Caco-2 (cell line): Measurements from ENCODE around the gene TBXAS1. TPM values are rescaled to one million over a fixed set of nuclear protein-coding genes. Genes with fewer than 3 reads are reported as not detected.

Source experiments
- BruUV-seq: library from RNA; stranded (reverse); fragments of 400-500 nt; replicated peaks from 2 replicates; lab custom pipeline; 2021; lab: Mats Ljungman, UMichigan
- CTCF ChIA-PET: fragments of 300-600 bp; sonication (Branson Sonifier 250); formaldehyde crosslinking; loops from one replicate; lab custom pipeline; 2022; ENCODE audit warnings: antibody characterized with exemption; lab: Charles Lee
- POLR2A ChIA-PET: fragments of 300-600 bp; sonication (Branson Sonifier 250); formaldehyde crosslinking; loops from one replicate; lab custom pipeline; 2022; ENCODE audit warnings: antibody characterized with exemption; lab: Charles Lee
- DNase-seq, 2 experiments: peaks; one replicate each; pipeline versions ENCODE4 v3.0.0 to v3.0.0-alpha.2; 2020 to 2022
- H3K27me3 ChIP-seq: replicated peaks from 2 replicates; pipeline ENCODE4 v1.6.0; 2011; ENCODE audit warnings: low read length; ENCODE audit not compliant: control insufficient read depth, insufficient read depth
- H3K36me3 ChIP-seq: 2 replicates; pipeline ENCODE4 v1.5.1; 2011; ENCODE audit warnings: low read length; ENCODE audit not compliant: control insufficient read depth, insufficient read depth
- H3K4me1 ChIP-seq: fragments of 250-450 bp; sonication (Bioruptor Pico); 2 replicates; pipeline ENCODE4 v1.5.1; 2020; ENCODE audit warnings: mild to moderate bottlenecking
- H3K4me3 ChIP-seq: 2 replicates; pipeline ENCODE4 v1.5.1; 2011; ENCODE audit warnings: low read depth, mild to moderate bottlenecking, control low read depth, low read length
- H3K9me3 ChIP-seq: fragments of 250-450 bp; sonication (Bioruptor Pico); 2 replicates; pipeline ENCODE4 v1.5.1; 2020; ENCODE audit warnings: mild to moderate bottlenecking, moderate library complexity
- H3K27ac Mint-ChIP-seq: one replicate; pipeline ENCODE4 v1.8.0; 2022; ENCODE audit warnings: mixed read lengths; ENCODE audit not compliant: unreplicated experiment
- H3K27me3 Mint-ChIP-seq: one replicate; pipeline ENCODE4 v1.8.0; 2022; ENCODE audit warnings: mixed read lengths; ENCODE audit not compliant: insufficient read depth, unreplicated experiment
- H3K36me3 Mint-ChIP-seq: one replicate; pipeline ENCODE4 v1.8.0; 2022; ENCODE audit warnings: mild to moderate bottlenecking, mixed read lengths; ENCODE audit not compliant: insufficient read depth, unreplicated experiment
- H3K4me1 Mint-ChIP-seq: one replicate; pipeline ENCODE4 v1.8.0; 2022; ENCODE audit warnings: low read depth, mixed read lengths; ENCODE audit not compliant: unreplicated experiment
- H3K4me3 Mint-ChIP-seq: one replicate; pipeline ENCODE4 v1.8.0; 2022; ENCODE audit warnings: mild to moderate bottlenecking, moderate library complexity, mixed read lengths; ENCODE audit not compliant: unreplicated experiment
- H3K9me3 Mint-ChIP-seq: one replicate; pipeline ENCODE4 v1.8.0; 2022; ENCODE audit warnings: mixed read lengths; ENCODE audit not compliant: unreplicated experiment
- CTCF ChIP-seq, 2 experiments: fragments of 200-600 bp in 1 of 2; IDR thresholded peaks; 1 replicate in 1 of 2; 2 replicates in 1 of 2; pipeline versions ENCODE4 v1.5.1 to v1.8.0; 2011 to 2022; ENCODE audit warnings: antibody characterized with exemption in 1 of 2, control low read depth in 1 of 2, inconsistent platforms in 1 of 2, low read depth in 1 of 2, low read length in 1 of 2, mild to moderate bottlenecking in 1 of 2, moderate library complexity in 1 of 2; ENCODE audit not compliant: insufficient read depth in 1 of 2, severe bottlenecking in 1 of 2, unreplicated experiment in 1 of 2
- intact Hi-C: fragments of 100-400 bp; cut with micrococcal nuclease; formaldehyde crosslinking; loops from one replicate; pipeline ENCODE4 v1.10.0; 2022; ENCODE audit not compliant: unreplicated experiment
- total RNA-seq: library from RNA; stranded (reverse); gene quantifications from 2 replicates; pipeline ENCODE4 v1.2.3, GENCODE V29; 2022

The TBXAS1 gene
- total RNA-seq, 1 experiment from 2014 or later = 1.6 TPM

GRCh38 chr7:140068033-140068432 is 239.0 kb downstream of the TBXAS1 start:
- Mint-ChIP-seq H3K9me3 (peaks cover 54% of the 10 kb centered on the region), H3K4me3 (no peak overlapping the region), H3K36me3 (peaks cover 6% of the 10 kb centered on the region), H3K27ac (no peak overlapping the region), H3K27me3 (no peaks in the 10 kb centered on the region), H3K4me1 (peaks cover 7% of the 10 kb centered on the region)
- TF ChIP-seq CTCF (IDR thresholded peaks at IDR 0.05; ENCODE audit: insufficient read depth in 1 of 2, low read depth in 1 of 2, low read length in 1 of 2, severe bottlenecking in 1 of 2, unreplicated experiment in 1 of 2) = no peak
- intact Hi-C loops = no loop called here
- DNase-seq = no peak
- peaks cover 34% of the 10 kb centered on the region for H3K9me3 ChIP-seq
- no peaks in the 10 kb centered on the region for H3K36me3 ChIP-seq
- no peaks in the 10 kb centered on the region for H3K27me3 ChIP-seq
- H3K4me3 ChIP-seq = no peak overlapping the region
- ChIA-PET CTCF (no interaction called here), POLR2A (no interaction called here)
- no TSS peak for BruUV-seq
- no peaks in the 10 kb centered on the region for H3K4me1 ChIP-seq

GRCh38 chr7:140069298-140069949 is 240.4 kb downstream of the TBXAS1 start:
- Mint-ChIP-seq H3K27ac (no peak overlapping the region), H3K4me3 (no peak overlapping the region), H3K27me3 (no peaks in the 10 kb centered on the region), H3K9me3 (peaks cover 54% of the 10 kb centered on the region), H3K36me3 (no peaks in the 10 kb centered on the region), H3K4me1 (no peaks in the 10 kb centered on the region)
- ChIA-PET POLR2A (no interaction called here), CTCF (no interaction called here)
- Histone ChIP-seq H3K4me3 (no peak overlapping the region), H3K4me1 (no peaks in the 10 kb centered on the region), H3K36me3 (no peaks in the 10 kb centered on the region), H3K9me3 (peaks cover 34% of the 10 kb centered on the region), H3K27me3 (no peaks in the 10 kb centered on the region)
- intact Hi-C loops = no loop called here
- DNase-seq = no peak
- BruUV-seq = no TSS peak
- TF ChIP-seq CTCF (IDR thresholded peaks at IDR 0.05; ENCODE audit: insufficient read depth in 1 of 2, low read depth in 1 of 2, low read length in 1 of 2, severe bottlenecking in 1 of 2, unreplicated experiment in 1 of 2) = no peak

Other genes starting within 250 kb of the TBXAS1 start
- gene HIPK2, start 51.3 kb upstream of the TBXAS1 start, total RNA-seq = 35.6 and 42.8 TPM in 2 replicates
- 20.2 and 23.7 TPM in 2 replicates for gene PARP12, start 233.7 kb downstream of the TBXAS1 start, total RNA-seq